ENCODE data around the gene CDK5RAP2.

CDK5RAP2 gene

DNA sequence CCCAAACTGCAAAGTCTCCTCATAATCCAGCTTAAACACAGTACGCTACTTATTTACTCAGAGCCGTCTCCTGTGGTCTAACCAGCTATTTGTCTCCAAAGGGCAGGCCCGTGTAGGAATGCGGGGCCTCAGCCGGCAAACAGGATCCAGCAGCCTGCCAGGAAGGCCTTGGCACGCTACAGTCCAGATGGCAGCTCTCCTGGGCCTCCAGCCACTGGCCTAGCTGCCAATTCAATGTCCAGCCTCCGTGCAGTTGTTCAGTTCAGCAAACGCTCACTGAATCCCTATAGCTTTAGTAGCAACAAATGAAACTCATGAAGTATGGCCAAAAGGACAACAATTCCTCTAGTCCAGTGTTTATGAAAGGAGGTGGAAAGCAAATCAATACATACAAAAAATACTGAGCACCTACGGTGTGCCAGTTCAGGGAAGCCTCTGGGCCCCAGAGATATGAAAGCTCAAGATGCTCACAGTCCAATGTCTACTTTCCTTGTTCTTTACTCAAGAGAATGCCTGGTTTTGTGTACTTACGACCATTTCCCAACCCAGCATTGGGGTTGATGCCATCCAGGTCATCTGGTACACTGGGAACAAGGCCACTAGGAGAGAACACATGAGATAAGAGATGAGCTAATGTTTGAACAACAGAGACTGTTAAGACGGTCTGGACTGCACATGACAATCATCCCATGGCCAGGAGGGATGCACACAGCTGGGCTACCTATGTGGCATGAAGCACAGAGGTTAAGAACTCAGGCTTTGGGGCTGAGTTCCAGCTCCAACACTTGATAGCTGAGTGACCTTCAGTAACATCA, 8.3 kb downstream of the CDK5RAP2 start:
- Histone ChIP-seq H3K27me3 (ENCODE audit: low read depth) (no peaks in the 10 kb centered on the region), H3K9me3 (no peaks in the 10 kb centered on the region), H3K36me3 (replicated peaks) (peaks cover 59% of the 10 kb centered on the region), H3K4me3 (no peak overlapping the region), H3K4me1 (peaks cover 12% of the 10 kb centered on the region)
- no peak for DNase-seq (ENCODE audit: low spot score in 2 of 2)
- in situ Hi-C loops (cut with MboI; ENCODE audit: low sequenced_read_pairs) = no loop called here

DNA sequence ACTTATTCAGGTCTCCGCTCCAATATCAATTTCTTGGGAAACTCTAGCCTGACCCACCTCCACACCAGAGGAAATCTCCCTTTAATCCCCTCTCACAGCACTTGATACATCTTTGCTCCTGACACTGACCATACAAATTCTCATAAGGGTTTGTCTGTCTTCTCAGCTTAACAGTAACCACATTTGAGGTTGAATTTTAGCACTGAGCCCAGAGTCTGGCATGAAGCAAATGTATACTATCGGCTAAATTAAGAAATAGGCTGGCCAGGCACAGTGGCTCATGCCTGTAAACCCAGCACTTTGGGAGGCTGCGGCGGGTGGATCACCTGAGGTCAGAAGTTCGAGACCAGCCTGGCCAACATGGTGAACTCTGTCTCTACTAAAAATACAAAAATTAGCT, 9.7 kb downstream of the CDK5RAP2 start:
- DNase-seq (ENCODE audit: low spot score in 2 of 2) = no peak
- in situ Hi-C loops (cut with MboI; ENCODE audit: low sequenced_read_pairs) = no loop called here
- no peak overlapping the region for H3K4me3 ChIP-seq
- no peaks in the 10 kb centered on the region for H3K9me3 ChIP-seq
- H3K4me1 ChIP-seq = peaks cover 12% of the 10 kb centered on the region
- H3K36me3 ChIP-seq (replicated peaks) = peaks cover 70% of the 10 kb centered on the region
- no peaks in the 10 kb centered on the region for H3K27me3 ChIP-seq (ENCODE audit: low read depth)

DNA sequence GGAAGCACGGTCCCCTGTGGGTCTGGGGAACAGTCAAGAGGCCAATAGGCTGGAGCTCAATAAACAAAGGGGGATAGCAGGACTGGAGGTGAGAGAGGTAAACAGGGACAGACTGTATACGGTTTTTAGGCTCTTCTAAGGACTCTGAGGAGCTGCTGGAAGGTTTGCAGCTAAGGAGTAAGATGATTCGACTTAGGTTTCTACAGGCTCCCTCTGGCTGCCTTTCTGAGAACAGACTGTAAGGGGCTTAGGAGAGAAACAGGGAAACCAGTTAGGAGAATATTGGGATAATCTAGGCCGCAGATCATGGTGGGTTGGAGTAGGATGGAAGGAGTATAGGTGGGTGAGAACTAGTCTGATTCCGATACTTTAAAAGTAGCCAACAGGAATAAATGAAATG, 10.4 kb downstream of the CDK5RAP2 start:
- peaks cover 72% of the 10 kb centered on the region for H3K36me3 ChIP-seq (replicated peaks)
- no peaks in the 10 kb centered on the region; the same call in 1 of the 2 replicates for H3K9me3 ChIP-seq
- H3K4me3 ChIP-seq = no peak overlapping the region
- in situ Hi-C loops (cut with MboI; ENCODE audit: low sequenced_read_pairs) = no loop called here
- H3K4me1 ChIP-seq = peaks cover 6% of the 10 kb centered on the region
- no peaks in the 10 kb centered on the region for H3K27me3 ChIP-seq (ENCODE audit: low read depth)
- DNase-seq (ENCODE audit: low spot score in 2 of 2) = no peak

DNA sequence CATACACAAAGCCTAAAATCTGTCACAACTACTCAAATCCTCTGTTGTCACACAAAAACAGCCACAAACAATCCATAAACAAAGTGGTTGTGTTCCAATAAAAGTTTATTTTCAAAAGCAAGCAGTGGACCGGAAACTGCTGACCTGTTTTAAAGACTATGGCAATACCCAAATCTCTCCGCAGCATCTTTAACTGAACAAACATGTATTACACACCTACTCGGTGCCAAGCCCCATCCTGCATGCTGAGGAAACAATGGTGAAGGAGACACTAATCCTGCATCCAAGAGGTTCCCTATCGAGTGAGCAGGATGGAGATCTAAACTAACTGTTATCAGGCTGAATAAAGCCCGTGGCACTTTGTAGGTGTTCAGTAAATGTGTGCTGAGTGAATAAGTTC, 11.2 kb downstream of the CDK5RAP2 start:
- Histone ChIP-seq H3K36me3 (replicated peaks) (peaks cover 75% of the 10 kb centered on the region), H3K27me3 (ENCODE audit: low read depth) (no peaks in the 10 kb centered on the region), H3K4me1 (no peaks in the 10 kb centered on the region), H3K4me3 (no peak overlapping the region), H3K9me3 (no peaks in the 10 kb centered on the region; the same call in 1 of the 2 replicates)
- no peak for DNase-seq (ENCODE audit: low spot score in 2 of 2)
- in situ Hi-C loops (cut with MboI; ENCODE audit: low sequenced_read_pairs) = no loop called here

DNA sequence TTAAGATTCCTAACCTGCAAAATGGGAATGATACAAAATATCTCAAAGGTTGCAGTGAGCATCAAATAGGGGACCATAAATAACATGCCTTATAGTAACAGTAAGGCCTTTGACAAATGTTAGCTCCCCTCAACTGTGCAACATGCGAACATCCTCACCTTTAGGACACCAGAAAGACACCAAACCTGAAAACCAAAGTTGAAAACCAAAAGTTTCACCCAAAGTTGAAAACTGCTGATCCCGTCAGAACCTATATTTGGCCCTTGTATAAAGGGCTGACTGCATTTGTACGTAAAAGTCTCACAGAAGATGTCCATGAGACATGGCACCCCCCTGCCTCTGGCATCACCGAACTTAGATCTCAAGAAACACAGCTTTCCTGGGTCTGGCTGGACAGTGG, 12.1 kb downstream of the CDK5RAP2 start:
- no peak for DNase-seq (ENCODE audit: low spot score in 2 of 2)
- Histone ChIP-seq H3K36me3 (replicated peaks) (peaks cover 79% of the 10 kb centered on the region), H3K4me1 (no peaks in the 10 kb centered on the region), H3K4me3 (no peak overlapping the region), H3K9me3 (no peaks in the 10 kb centered on the region; the same call in 1 of the 2 replicates), H3K27me3 (ENCODE audit: low read depth) (no peaks in the 10 kb centered on the region)
- in situ Hi-C loops (cut with MboI; ENCODE audit: low sequenced_read_pairs) = no loop called here

DNA sequence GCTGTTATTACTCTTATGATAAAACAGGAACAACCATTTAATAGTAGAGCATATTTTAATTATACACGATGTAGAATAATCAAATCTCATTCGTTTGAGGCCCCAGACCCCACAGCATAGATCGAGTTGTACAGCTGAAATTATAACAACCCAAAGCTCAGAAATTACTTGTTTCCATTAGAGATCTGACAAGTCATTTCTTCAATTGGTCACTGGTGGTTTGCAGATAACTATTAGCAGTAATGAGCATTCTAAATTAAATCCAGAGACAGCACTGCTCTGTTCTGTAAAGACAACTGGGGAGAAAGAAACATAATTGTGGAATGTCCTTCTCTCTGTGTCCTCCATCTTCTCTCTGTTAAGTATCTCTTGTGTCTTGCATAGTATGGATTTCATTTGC, 12.9 kb downstream of the CDK5RAP2 start:
- no peaks in the 10 kb centered on the region; the same call in 1 of the 2 replicates for H3K9me3 ChIP-seq
- peaks cover 81% of the 10 kb centered on the region for H3K36me3 ChIP-seq (replicated peaks)
- H3K27me3 ChIP-seq (ENCODE audit: low read depth) = no peaks in the 10 kb centered on the region
- no peak for DNase-seq (ENCODE audit: low spot score in 2 of 2)
- in situ Hi-C loops (cut with MboI; ENCODE audit: low sequenced_read_pairs) = no loop called here
- no peak overlapping the region for H3K4me3 ChIP-seq
- no peaks in the 10 kb centered on the region for H3K4me1 ChIP-seq

DNA sequence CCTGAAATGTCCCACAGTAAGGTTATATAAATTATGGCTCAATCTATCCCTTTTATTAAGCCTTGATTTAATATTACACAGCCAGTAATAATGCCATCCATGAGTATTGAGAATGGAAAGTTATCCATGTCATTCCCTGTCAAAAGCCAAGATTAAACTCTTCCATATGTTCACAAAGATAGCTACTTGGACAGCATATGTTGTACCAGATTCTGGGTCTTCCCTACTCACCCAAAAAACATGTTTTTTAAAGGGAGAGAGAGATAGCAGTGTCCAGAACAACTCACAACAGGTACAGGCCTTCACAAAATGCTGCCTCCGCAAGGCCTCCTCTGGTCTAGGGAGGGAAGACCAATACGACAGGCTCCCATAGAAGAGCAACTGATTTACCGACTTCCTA, 15.4 kb downstream of the CDK5RAP2 start:
- peaks cover 64% of the 10 kb centered on the region for H3K36me3 ChIP-seq (replicated peaks)
- no peaks in the 10 kb centered on the region; the same call in 1 of the 2 replicates for H3K9me3 ChIP-seq
- H3K4me3 ChIP-seq = no peak overlapping the region
- no peaks in the 10 kb centered on the region for H3K4me1 ChIP-seq
- no peaks in the 10 kb centered on the region for H3K27me3 ChIP-seq (ENCODE audit: low read depth)
- in situ Hi-C loops (cut with MboI; ENCODE audit: low sequenced_read_pairs) = no loop called here
- DNase-seq (ENCODE audit: low spot score in 2 of 2) = no peak

DNA sequence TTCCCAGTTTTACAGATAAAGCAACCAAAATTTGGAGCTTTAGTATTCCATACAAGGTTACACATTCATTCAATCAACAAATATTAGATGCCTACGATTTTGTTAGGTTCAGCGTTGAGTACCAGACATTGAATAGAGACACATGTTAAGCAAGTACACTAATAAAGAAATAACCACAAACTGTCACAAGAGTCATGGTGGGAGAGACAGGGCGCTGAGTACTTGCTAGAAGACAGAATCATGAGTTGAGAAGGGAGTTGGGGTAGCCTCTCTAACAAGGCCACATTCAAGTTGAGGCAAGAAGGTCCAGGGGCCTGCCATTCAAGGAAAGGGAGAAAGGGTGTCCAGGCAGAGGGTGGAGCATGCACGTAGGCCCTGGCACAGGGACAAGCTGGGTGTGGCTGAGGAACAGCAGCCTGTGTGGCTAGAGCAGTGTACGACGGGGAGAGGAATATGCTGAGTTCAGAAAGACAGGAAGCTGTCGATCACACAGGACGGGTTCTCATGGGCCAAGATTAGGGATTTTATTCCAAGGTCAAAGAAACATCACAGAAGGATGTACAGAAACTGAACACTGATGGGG, 17.0 kb downstream of the CDK5RAP2 start:
- no peaks in the 10 kb centered on the region for H3K4me1 ChIP-seq
- no peaks in the 10 kb centered on the region; the same call in 1 of the 2 replicates for H3K9me3 ChIP-seq
- H3K36me3 ChIP-seq (replicated peaks) = peaks cover 55% of the 10 kb centered on the region
- in situ Hi-C loops (cut with MboI; ENCODE audit: low sequenced_read_pairs) = no loop called here
- no peak for DNase-seq (ENCODE audit: low spot score in 2 of 2)
- H3K27me3 ChIP-seq (ENCODE audit: low read depth) = no peaks in the 10 kb centered on the region
- H3K4me3 ChIP-seq = no peak overlapping the region

DNA sequence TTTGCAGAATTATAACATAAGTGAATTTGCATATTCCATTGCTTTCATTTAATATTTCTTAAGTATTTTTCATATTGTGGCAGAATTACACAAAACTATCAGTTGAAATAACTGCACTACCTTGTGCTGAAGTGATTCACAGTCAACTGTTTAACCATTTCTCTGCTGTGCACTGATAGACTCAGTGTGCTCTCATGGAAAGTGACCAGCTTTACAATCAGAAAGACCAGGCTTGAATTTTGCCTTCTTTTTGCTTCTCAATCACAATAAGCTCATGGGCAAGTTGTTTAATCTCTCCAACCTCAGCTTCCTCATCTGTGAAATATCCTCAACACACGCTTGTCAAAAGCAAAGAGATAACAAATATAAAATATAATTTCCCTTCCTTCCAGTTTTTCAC, 18.3 kb downstream of the CDK5RAP2 start:
- Histone ChIP-seq H3K4me3 (no peak overlapping the region), H3K27me3 (ENCODE audit: low read depth) (no peaks in the 10 kb centered on the region), H3K36me3 (replicated peaks) (peaks cover 47% of the 10 kb centered on the region), H3K9me3 (no peaks in the 10 kb centered on the region; the same call in 1 of the 2 replicates), H3K4me1 (no peaks in the 10 kb centered on the region)
- in situ Hi-C loops (cut with MboI; ENCODE audit: low sequenced_read_pairs) = no loop called here
- DNase-seq (ENCODE audit: low spot score in 2 of 2) = no peak

DNA sequence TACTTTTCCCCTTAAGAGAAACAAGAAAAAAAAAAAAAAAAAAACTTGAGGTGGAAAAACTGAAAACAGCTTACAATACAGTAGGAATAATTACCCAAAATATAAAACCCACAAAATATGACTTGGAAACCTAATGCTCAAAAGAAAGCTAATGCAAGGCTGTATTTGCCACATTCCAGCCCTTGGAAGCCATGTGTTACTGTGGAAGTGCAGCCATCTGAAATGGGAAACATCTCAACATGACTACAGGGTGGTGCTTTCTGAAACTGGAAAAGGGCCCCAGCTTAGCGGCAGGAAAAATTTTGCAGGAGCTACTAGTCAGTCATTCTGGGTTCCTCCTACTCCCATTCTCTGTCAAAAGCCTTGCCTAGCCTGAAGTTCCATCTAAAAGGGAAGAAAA, 20.4 kb downstream of the CDK5RAP2 start:
- Histone ChIP-seq H3K4me1 (no peaks in the 10 kb centered on the region), H3K4me3 (no peak overlapping the region), H3K36me3 (replicated peaks) (peaks cover 43% of the 10 kb centered on the region), H3K9me3 (no peaks in the 10 kb centered on the region), H3K27me3 (ENCODE audit: low read depth) (no peaks in the 10 kb centered on the region)
- in situ Hi-C loops (cut with MboI; ENCODE audit: low sequenced_read_pairs) = no loop called here
- DNase-seq (ENCODE audit: low spot score in 2 of 2) = no peak

DNA sequence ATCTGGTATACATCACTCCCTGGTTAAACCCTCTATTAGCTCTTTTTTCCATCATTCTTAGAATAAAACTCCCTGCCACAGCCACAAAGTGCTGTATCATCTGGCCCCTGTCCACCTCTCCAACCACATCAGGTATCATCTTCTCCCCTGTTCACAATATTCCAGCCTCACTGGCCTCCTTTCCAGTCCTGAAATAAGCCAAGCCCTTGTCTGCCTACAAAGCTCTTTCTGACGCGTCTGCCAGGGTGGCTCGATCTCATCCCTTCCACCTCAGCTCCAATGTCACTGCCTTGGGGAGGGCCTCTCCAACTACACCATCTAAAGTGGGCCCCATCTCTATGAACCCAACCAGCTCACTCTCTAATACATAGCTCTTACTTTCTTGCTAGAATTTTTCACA, 21.5 kb downstream of the CDK5RAP2 start:
- H3K27me3 ChIP-seq (ENCODE audit: low read depth) = no peaks in the 10 kb centered on the region
- DNase-seq (ENCODE audit: low spot score in 2 of 2) = no peak
- in situ Hi-C loops (cut with MboI; ENCODE audit: low sequenced_read_pairs) = no loop called here
- no peak overlapping the region for H3K4me3 ChIP-seq
- H3K36me3 ChIP-seq (replicated peaks) = peaks cover 38% of the 10 kb centered on the region
- H3K9me3 ChIP-seq = no peaks in the 10 kb centered on the region
- no peaks in the 10 kb centered on the region for H3K4me1 ChIP-seq

DNA sequence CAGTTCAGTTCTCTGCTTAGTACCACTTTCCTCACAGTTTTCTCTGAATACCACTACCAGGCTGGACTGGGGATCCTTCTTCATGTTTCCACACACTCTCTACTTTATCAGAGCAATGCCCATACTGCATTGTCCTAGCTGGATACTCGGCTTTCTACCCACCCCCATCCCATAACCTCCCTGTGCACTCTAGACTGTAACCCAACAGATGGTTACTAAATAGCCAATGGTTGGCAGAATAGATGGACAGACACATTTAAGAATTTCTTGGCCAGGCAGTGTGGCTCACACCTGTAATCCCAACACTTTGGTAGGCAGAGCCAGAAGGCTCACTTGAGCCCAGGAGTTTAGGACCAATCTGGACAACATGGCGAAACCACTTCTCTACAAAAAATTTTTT, 22.8 kb downstream of the CDK5RAP2 start:
- no peak overlapping the region for H3K4me3 ChIP-seq
- no peaks in the 10 kb centered on the region for H3K9me3 ChIP-seq
- H3K36me3 ChIP-seq (replicated peaks) = peaks cover 29% of the 10 kb centered on the region
- H3K27me3 ChIP-seq (ENCODE audit: low read depth) = no peaks in the 10 kb centered on the region
- DNase-seq (ENCODE audit: low spot score in 2 of 2) = no peak
- no peaks in the 10 kb centered on the region for H3K4me1 ChIP-seq
- in situ Hi-C loops (cut with MboI; ENCODE audit: low sequenced_read_pairs) = no loop called here

DNA sequence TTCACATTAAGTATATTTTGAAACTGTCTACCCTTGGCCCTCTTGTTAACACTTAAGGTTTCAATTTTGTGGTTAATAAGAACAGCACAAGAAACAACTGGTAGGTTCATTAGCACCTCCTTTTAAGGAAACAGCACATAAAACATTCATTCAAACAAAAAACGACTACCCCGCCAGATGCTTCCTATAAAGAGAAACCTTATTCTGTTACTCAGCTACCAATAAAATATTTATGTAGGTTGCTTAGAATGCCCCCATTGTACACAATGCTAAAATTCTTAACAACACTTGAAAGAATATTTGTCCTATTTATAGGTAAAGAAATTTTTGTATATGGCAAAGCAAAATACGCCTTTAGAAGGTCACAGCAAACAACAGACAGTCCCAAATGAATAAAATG, 23.2 kb downstream of the CDK5RAP2 start:
- Histone ChIP-seq H3K27me3 (ENCODE audit: low read depth) (no peaks in the 10 kb centered on the region), H3K4me3 (no peak overlapping the region), H3K9me3 (no peaks in the 10 kb centered on the region), H3K4me1 (no peaks in the 10 kb centered on the region), H3K36me3 (replicated peaks) (peaks cover 25% of the 10 kb centered on the region)
- no peak for DNase-seq (ENCODE audit: low spot score in 2 of 2)
- in situ Hi-C loops (cut with MboI; ENCODE audit: low sequenced_read_pairs) = no loop called here

DNA sequence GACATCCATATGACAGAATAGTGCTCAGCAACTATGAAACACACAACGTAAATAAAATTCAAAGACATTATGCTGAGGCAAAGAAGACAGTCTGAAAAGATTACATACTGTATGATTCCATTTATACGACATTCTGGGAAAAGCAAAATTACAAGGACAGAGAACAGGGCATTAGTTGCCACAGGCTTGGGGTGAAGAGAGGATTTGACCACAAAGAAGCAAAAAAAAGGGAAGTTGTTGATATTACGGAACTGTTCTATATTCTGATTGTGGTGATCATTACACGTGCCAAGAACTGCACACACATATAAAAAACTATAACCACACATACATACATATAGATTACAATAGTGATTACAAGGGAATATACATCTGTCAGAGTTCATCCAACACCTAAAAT, 24.1 kb downstream of the CDK5RAP2 start:
- in situ Hi-C loops (cut with MboI; ENCODE audit: low sequenced_read_pairs) = no loop called here
- Histone ChIP-seq H3K27me3 (ENCODE audit: low read depth) (no peaks in the 10 kb centered on the region), H3K36me3 (replicated peaks) (peaks cover 21% of the 10 kb centered on the region), H3K4me1 (peaks cover 9% of the 10 kb centered on the region), H3K9me3 (no peaks in the 10 kb centered on the region), H3K4me3 (no peak overlapping the region)
- no peak for DNase-seq (ENCODE audit: low spot score in 2 of 2)
